Erythroblast (primary cell): ENCODE data around the gene NSD2.
"Not testable (repeated sequence)": the region's sequence is repeated elsewhere in the genome, so short reads cannot be mapped to it uniquely, and the experiment has no call there.

Experiments used
- GATA1 ChIP-seq: IDR thresholded peaks from 2 replicates; pipeline ENCODE4 v1.6.1; 2011; ENCODE audit warnings: low read depth, mild to moderate bottlenecking, control low read depth, low read length, moderate library complexity
- POLR2A ChIP-seq: IDR thresholded peaks from 2 replicates; pipeline ENCODE4 v1.6.1; 2011; ENCODE audit warnings: mild to moderate bottlenecking, low read length

GRCh38 chr4:1835836-1836235 is 35.4 kb upstream of the NSD2 start:
- not testable (repeated sequence) for TF ChIP-seq POLR2A, GATA1
